Panc1 (cell line): ENCODE results near the gene SDF4. TPM values are rescaled to one million over a fixed set of nuclear protein-coding genes. Genes with fewer than 3 reads are reported as not detected.
A peak's percentile ranks its signal among the peaks of the same experiment; 100 is the strongest.

Source experiments
- ATAC-seq: fragments of 200-7000 bp; cut with Tn5 transposase; 2 replicates; pipeline ENCODE4 v1.9.1; 2020; ENCODE audit warnings: mild to moderate bottlenecking, moderate library complexity
- BruUV-seq: library from RNA; stranded (reverse); fragments of 400-500 nt; replicated peaks from 2 replicates; lab custom pipeline; 2021; lab: Mats Ljungman, UMichigan
- CTCF ChIA-PET: fragments of 300-600 bp; sonication (Branson Sonifier 250); formaldehyde crosslinking; loops from one replicate; lab custom pipeline; 2022; ENCODE audit warnings: antibody characterized with exemption; lab: Charles Lee
- POLR2A ChIA-PET: fragments of 300-600 bp; sonication (Branson Sonifier 250); formaldehyde crosslinking; loops from one replicate; lab custom pipeline; 2022; ENCODE audit warnings: antibody characterized with exemption; lab: Charles Lee
- DNase-seq: peaks from one replicate; pipeline ENCODE4 v3.0.0-alpha.2; 2010; ENCODE audit warnings: low read depth, low spot score
- H3K27ac ChIP-seq: 2 replicates; pipeline ENCODE4 v1.5.1; 2011; ENCODE audit warnings: mild to moderate bottlenecking, low read length, inconsistent platforms
- H3K27me3 ChIP-seq: fragments of 200-500 bp; sonication (Bioruptor generic); 2 replicates; pipeline ENCODE4 v1.6.0; 2014; ENCODE audit warnings: low read length, inconsistent platforms; ENCODE audit not compliant: control insufficient read depth, insufficient read depth
- H3K36me3 ChIP-seq: fragments of 200-500 bp; sonication (Bioruptor generic); 2 replicates; pipeline ENCODE4 v1.5.1; 2014; ENCODE audit warnings: inconsistent platforms, mild to moderate bottlenecking, low read length, moderate library complexity; ENCODE audit not compliant: control insufficient read depth, insufficient read depth
- H3K4me1 ChIP-seq: 2 replicates; pipeline ENCODE4 v1.5.1; 2011; ENCODE audit warnings: inconsistent platforms, mild to moderate bottlenecking, low read length, moderate library complexity; ENCODE audit not compliant: control insufficient read depth, insufficient read depth
- H3K4me3 ChIP-seq, 2 experiments: 2 replicates each; pipeline ENCODE4 v1.5.1; 2011 to 2012; ENCODE audit warnings: low read depth in 2 of 2, low read length in 2 of 2, mild to moderate bottlenecking in 2 of 2, inconsistent platforms in 1 of 2, moderate library complexity in 1 of 2
- H3K9me3 ChIP-seq: fragments of 200-500 bp; sonication (Bioruptor generic); 2 replicates; pipeline ENCODE4 v1.5.1; 2014; ENCODE audit warnings: low read depth, mild to moderate bottlenecking, inconsistent platforms, low read length, moderate library complexity; ENCODE audit not compliant: control insufficient read depth, insufficient read depth
- POLR2AphosphoS5 ChIP-seq: IDR thresholded peaks from 2 replicates; pipeline ENCODE4 v1.6.1; 2012; ENCODE audit warnings: mild to moderate bottlenecking, low read depth, low read length, moderate library complexity
- SIN3A ChIP-seq: IDR thresholded peaks from 2 replicates; pipeline ENCODE4 v1.6.1; 2012; ENCODE audit warnings: low read depth, mild to moderate bottlenecking, low read length, moderate library complexity, borderline replicate concordance; ENCODE audit not compliant: insufficient read depth
- TCF7L2 ChIP-seq: IDR thresholded peaks from 2 replicates; pipeline ENCODE4 v1.6.1; 2011; ENCODE audit warnings: mild to moderate bottlenecking, low read depth, low read length, inconsistent platforms
- in situ Hi-C: cut with HindIII; loops from 2 replicates; pipeline ENCODE4 v1.10.0; 2016; ENCODE audit warnings: low sequenced_read_pairs, low pct_unique_long_range_greater_than_20kb
- intact Hi-C: fragments of 100-400 bp; cut with micrococcal nuclease; formaldehyde crosslinking; loops from one replicate; pipeline ENCODE4 v1.10.0; 2022; ENCODE audit not compliant: unreplicated experiment
- total RNA-seq: library from RNA; stranded (reverse); gene quantifications from one replicate; pipeline ENCODE4 v1.2.1, GENCODE V29; 2021; ENCODE audit not compliant: unreplicated experiment
- TF ChIP-seq, protein P1 (sequence below), 2 experiments: IDR thresholded peaks; 2 replicates each; pipeline ENCODE4 v1.6.1; 2011 to 2012; ENCODE audit warnings: low read depth in 2 of 2, control low read depth in 1 of 2, low read length in 1 of 2, mild to moderate bottlenecking in 1 of 2, moderate library complexity in 1 of 2; ENCODE audit not compliant: insufficient read depth in 1 of 2
- TF ChIP-seq, protein P2 (sequence below): fragments of 450-650 bp; IDR thresholded peaks from 2 replicates; pipeline ENCODE4 v1.5.1; 2017; ENCODE audit warnings: mild to moderate bottlenecking

SDF4 gene
- total RNA-seq, 1 experiment from 2014 or later = 335 TPM

DNA sequence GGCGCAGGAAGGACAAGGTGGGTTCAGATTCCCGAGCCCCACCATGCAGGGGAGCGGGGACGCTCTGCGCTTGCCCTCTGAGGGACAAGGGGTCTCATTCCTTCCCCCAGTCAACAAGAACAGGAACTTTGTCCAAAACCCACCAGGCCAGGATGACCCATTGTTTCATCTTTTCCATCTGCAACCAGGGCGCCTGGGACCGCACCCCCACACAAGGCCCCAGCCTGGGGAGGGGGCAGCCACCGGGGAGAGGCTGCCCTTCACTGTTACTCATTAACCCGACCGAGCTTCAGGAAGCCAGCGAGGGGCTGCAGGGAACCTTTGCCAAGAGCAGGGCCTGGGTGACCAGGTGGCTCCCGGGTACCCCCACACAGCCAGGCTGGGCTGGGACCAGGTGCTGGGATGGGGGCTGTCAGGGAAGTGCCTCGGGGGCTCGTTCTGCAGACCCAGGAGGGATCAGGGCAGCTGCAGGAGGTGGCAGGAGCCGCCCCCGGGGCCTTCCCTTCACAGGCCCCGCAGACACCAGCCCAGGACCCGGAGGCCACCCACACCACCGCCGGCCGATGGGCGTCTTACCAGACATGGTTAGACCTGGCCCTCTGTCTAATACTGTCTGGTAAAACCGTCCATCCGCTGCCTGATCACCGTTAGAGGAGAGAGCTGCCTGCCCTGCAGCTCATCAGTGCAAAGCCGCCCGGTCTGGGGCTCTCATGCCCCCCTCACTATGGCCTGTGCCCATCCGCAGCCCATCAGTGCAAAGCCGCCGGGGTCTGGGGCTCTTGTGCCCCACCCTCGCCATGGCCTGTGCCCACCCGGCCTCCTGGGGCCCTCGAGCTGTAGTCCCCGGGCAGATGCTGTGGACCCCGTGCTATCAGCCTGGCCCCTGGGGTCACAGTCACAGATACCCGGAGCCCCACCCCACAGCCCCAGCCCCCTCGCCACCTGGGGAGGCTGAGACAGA is 63.1 kb downstream of the SDF4 start:
- ChIA-PET POLR2A (no interaction called here), CTCF (interaction anchor here (0.7 kb wide), 1 partner anchor 8 kb away, joined by 4 read pairs; no protein-coding TSS in a partner anchor)
- Histone ChIP-seq H3K27me3 (no peaks in the 10 kb centered on the region), H3K27ac (no peak overlapping the region), H3K4me1 (no peaks in the 10 kb centered on the region), H3K9me3 (no peaks in the 10 kb centered on the region), H3K4me3 (no peak overlapping the region), H3K36me3 (no peaks in the 10 kb centered on the region)
- in situ Hi-C loops (no loop called here), intact Hi-C loops (no loop called here)
- BruUV-seq = no TSS peak
- TF ChIP-seq TCF7L2 (no peak), POLR2AphosphoS5 (no peak), SIN3A (no peak)
- TF ChIP-seq, protein P1, sequence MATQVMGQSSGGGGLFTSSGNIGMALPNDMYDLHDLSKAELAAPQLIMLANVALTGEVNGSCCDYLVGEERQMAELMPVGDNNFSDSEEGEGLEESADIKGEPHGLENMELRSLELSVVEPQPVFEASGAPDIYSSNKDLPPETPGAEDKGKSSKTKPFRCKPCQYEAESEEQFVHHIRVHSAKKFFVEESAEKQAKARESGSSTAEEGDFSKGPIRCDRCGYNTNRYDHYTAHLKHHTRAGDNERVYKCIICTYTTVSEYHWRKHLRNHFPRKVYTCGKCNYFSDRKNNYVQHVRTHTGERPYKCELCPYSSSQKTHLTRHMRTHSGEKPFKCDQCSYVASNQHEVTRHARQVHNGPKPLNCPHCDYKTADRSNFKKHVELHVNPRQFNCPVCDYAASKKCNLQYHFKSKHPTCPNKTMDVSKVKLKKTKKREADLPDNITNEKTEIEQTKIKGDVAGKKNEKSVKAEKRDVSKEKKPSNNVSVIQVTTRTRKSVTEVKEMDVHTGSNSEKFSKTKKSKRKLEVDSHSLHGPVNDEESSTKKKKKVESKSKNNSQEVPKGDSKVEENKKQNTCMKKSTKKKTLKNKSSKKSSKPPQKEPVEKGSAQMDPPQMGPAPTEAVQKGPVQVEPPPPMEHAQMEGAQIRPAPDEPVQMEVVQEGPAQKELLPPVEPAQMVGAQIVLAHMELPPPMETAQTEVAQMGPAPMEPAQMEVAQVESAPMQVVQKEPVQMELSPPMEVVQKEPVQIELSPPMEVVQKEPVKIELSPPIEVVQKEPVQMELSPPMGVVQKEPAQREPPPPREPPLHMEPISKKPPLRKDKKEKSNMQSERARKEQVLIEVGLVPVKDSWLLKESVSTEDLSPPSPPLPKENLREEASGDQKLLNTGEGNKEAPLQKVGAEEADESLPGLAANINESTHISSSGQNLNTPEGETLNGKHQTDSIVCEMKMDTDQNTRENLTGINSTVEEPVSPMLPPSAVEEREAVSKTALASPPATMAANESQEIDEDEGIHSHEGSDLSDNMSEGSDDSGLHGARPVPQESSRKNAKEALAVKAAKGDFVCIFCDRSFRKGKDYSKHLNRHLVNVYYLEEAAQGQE (IDR thresholded peaks at IDR 0.05; ENCODE audit: insufficient read depth in 1 of 2, low read depth in 2 of 2, low read length in 1 of 2) = no peak
- TF ChIP-seq, protein P2, sequence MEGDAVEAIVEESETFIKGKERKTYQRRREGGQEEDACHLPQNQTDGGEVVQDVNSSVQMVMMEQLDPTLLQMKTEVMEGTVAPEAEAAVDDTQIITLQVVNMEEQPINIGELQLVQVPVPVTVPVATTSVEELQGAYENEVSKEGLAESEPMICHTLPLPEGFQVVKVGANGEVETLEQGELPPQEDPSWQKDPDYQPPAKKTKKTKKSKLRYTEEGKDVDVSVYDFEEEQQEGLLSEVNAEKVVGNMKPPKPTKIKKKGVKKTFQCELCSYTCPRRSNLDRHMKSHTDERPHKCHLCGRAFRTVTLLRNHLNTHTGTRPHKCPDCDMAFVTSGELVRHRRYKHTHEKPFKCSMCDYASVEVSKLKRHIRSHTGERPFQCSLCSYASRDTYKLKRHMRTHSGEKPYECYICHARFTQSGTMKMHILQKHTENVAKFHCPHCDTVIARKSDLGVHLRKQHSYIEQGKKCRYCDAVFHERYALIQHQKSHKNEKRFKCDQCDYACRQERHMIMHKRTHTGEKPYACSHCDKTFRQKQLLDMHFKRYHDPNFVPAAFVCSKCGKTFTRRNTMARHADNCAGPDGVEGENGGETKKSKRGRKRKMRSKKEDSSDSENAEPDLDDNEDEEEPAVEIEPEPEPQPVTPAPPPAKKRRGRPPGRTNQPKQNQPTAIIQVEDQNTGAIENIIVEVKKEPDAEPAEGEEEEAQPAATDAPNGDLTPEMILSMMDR = no peak
- DNase-seq = no peak
- ATAC-seq = peak; percentile 59

DNA sequence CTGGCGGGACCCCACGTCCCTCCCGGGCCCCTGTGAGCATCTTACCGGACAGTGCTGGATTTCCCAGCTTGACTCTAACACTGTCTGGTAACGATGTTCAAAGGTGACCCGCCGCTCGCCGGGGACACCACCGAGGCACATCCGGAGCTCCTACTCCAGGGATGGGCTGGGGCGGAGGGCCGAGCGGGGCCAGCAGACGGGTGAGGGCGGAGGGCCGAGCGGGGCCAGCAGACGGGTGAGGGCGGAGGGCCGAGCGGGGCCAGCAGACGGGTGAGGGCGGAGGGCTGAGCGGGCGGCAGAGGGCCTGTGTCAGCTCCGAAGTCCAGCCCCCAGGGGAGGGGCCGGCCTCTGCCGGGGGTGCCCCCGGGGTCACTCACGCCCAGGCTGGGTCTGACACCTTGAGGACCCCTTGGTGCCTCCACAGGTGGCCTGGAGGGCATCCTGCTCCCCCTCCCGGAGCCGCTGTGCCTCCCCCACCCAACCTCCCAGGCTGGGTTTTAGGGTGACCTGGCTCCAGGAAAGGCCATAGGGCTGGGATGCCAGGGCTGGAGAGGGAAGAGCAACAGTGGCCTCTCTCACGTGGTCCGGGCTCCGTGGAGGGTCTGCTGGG is 63.9 kb downstream of the SDF4 start:
- ChIA-PET CTCF (no interaction called here), POLR2A (no interaction called here)
- no peaks in the 10 kb centered on the region for H3K9me3 ChIP-seq
- in situ Hi-C loops = no loop called here
- intact Hi-C loops = no loop called here
- no peak overlapping the region for H3K27ac ChIP-seq
- H3K4me3 ChIP-seq = no peak overlapping the region
- no TSS peak for BruUV-seq
- TF ChIP-seq SIN3A (no peak), TCF7L2 (no peak), POLR2AphosphoS5 (no peak)
- TF ChIP-seq, protein P1 (IDR thresholded peaks at IDR 0.05; ENCODE audit: insufficient read depth in 1 of 2, low read depth in 2 of 2, low read length in 1 of 2) = no peak
- TF ChIP-seq, protein P2 = no peak
- no peaks in the 10 kb centered on the region for H3K4me1 ChIP-seq
- ATAC-seq = no peak
- no peaks in the 10 kb centered on the region for H3K27me3 ChIP-seq
- H3K36me3 ChIP-seq = no peaks in the 10 kb centered on the region
- DNase-seq = no peak
